OCI-LY1 (cell line): Measurements from ENCODE around the gene FOXO3.

ENCODE experiments used
- CTCF ChIP-seq: fragments of 200-600 bp; sonication (generic), shearing (Covaris generic); IDR thresholded peaks from 2 replicates; pipeline ENCODE4 v1.5.1; 2017; ENCODE audit warnings: mild to moderate bottlenecking, antibody characterized with exemption, low read length, moderate library complexity, mixed read lengths
- EZH2 ChIP-seq: fragments of 200-600 bp; sonication (generic), shearing (Covaris generic); IDR thresholded peaks from 2 replicates; pipeline ENCODE4 v1.8.0; 2017; ENCODE audit warnings: borderline replicate concordance, mixed run types, mild to moderate bottlenecking, antibody characterized with exemption, low read length, moderate library complexity, mixed read lengths

GRCh38 chr6:108726726-108727339 is 166.1 kb downstream of the FOXO3 start:
- TF ChIP-seq CTCF: no peak
- no peak for TF ChIP-seq EZH2
